T-helper 17 cell (primary cell): ENCODE results near the gene SYNE3. TPM values are rescaled to one million over a fixed set of nuclear protein-coding genes. Genes with fewer than 3 reads are reported as not detected.
A peak's percentile ranks its signal among the peaks of the same experiment; 100 is the strongest.

Experiments used
- ATAC-seq: fragments of 150-1000 bp; cut with Tn5 transposase; 2 replicates; pipeline ENCODE4 v1.10.0; 2021; ENCODE audit warnings: mild to moderate bottlenecking, moderate library complexity
- DNase-seq, 3 donors: peaks; one replicate each; pipeline versions ENCODE4 v3.0.0 to v3.0.0-alpha.2; 2020 to 2021
- H3K9me3 ChIP-seq: one replicate; pipeline ENCODE4 v1.7.0; 2013; ENCODE audit warnings: low read length, mild to moderate bottlenecking; ENCODE audit not compliant: control insufficient read depth, poor library complexity, severe bottlenecking
- H3K27ac Mint-ChIP-seq: one replicate; pipeline ENCODE4 v1.8.0; 2022; ENCODE audit warnings: mild to moderate bottlenecking, moderate library complexity, mixed read lengths
- H3K27me3 Mint-ChIP-seq: one replicate; pipeline ENCODE4 v1.8.0; 2022; ENCODE audit warnings: mixed read lengths
- H3K36me3 Mint-ChIP-seq: one replicate; pipeline ENCODE4 v1.8.0; 2022; ENCODE audit warnings: low read depth, mixed read lengths
- H3K4me1 Mint-ChIP-seq: one replicate; pipeline ENCODE4 v1.8.0; 2022; ENCODE audit warnings: mild to moderate bottlenecking, mixed read lengths
- H3K4me3 Mint-ChIP-seq: one replicate; pipeline ENCODE4 v1.8.0; 2022; ENCODE audit warnings: mild to moderate bottlenecking, moderate library complexity, mixed read lengths
- total RNA-seq, 4 donors: library from RNA in 2 of 4; stranded (reverse) in 2 of 4; gene quantifications; one replicate each; pipeline ENCODE4 v1.2.3 and lab custom pipeline; 2022 to 2026

SYNE3 gene
- total RNA-seq, 2 donors from 2014 or later: 59.6 to 64.8 TPM

DNA sequence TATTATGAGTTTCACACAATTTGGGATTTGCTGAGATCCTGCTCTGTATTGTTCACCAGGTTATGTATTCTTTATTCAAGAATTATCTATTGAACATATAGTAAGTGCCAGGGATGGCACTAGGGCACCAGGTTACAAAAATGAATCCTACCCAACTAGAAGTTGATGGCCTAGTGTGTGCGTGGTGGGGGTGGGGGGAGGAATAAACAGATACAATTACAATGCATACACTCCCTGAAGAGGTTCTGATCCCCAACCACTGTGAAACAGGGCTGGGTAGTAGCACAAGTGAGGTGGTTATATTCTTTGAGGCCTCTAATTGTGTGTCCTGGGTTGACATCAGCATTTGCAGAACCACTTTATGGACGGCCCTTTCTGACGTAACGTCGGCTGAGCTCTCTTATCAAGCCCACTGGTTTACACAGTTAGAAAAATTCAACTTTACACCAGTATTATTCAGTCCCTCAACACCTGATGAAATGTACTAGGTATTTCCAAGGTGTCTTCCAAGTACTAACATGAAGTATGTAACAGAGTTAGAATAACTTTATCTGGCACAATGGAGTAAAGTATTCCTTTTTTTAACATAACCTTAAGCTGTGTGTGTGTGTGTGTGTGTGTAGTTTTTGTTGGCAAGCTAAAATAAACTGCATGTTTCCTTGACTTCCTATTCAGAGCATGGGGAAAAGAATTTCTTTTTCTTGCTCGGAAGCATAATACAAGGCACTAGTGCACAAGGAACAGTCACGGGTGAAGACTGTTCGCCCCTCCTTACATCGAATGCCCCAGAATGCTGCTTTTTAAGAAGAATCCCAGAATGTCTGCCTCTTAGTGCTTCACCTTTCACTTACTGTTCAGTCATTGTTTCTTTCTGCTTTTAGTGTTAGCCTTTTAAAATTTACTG is 10.3 kb upstream of the SYNE3 start:
- H3K9me3 ChIP-seq: no peaks in the 10 kb centered on the region
- H3K4me3 Mint-ChIP-seq: no peak overlapping the region
- no peak for ATAC-seq

DNA sequence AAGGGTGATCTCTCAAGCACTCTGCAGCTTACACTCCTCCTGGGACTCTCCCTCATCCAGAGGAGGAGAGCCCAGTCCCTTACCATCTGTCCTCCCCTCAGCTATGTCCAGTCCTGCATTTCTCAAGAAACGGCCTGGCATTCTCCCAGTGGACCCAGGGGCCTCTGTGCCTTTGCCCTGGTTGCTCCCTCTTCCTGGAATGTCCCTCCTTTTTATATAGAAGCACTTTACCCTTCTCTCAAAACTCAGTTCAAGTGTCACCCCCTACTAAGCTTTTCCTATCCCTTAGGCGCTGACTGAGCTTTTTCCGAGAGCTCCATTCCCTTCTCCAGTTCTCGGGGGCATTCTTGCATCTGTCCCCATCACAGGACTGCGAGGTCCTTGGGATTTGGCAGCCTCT is 9.5 kb upstream of the SYNE3 start:
- no peaks in the 10 kb centered on the region for H3K27me3 Mint-ChIP-seq
- DNase-seq (no peak), ATAC-seq (no peak)
- H3K36me3 Mint-ChIP-seq: no peaks in the 10 kb centered on the region
- H3K27ac Mint-ChIP-seq: peak overlapping the region; percentile 16
- H3K9me3 ChIP-seq: no peaks in the 10 kb centered on the region
- peak overlapping the region; percentile 55 for H3K4me3 Mint-ChIP-seq
- H3K4me1 Mint-ChIP-seq: peaks cover 54% of the 10 kb centered on the region

More for the DNA sequence above, 10.3 kb upstream of the SYNE3 start:
- Mint-ChIP-seq H3K27ac (peak overlapping the region; percentile 76), H3K36me3 (no peaks in the 10 kb centered on the region), H3K27me3 (no peaks in the 10 kb centered on the region), H3K4me1 (peaks cover 54% of the 10 kb centered on the region)
- DNase-seq: no peak

DNA sequence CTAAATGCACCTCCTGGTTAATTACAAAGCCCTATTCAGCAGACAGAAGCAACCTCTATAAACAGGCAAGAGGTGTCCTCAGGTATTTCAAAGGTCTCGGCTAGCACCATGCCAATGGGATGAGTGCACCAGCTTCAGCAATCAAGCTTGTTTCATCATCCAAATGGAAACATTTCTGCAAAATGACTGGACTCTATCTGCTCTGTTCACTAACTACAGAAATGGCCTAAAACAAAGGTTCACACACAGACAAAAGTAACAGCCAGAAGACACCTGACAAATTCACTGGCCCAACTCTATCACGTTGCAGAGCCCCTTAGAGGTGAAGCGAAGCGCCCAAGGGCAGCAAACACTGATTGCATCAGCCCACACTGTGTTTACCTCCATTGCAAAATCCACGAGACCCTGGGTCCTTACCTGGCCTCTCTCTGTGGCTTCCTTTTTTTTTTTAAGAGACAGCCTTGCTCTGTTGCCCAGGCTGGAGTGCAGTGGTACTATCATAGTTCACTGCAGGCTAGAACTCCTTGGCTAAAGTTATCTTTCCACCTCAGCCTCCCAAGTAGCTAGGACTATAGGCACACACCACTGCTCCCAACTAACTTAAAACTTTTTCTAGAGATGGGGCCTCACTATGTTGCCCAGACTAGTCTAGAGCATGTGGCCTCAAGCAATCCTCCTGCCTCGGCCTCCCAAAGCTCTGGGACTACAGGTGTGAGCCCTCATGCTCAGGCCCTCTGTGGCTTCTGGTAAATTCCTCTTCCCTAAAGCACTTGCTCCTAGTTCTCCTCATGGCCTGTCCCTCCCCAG is 8.5 kb upstream of the SYNE3 start:
- no peak for DNase-seq
- H3K27ac Mint-ChIP-seq: peak overlapping the region; percentile 96
- H3K4me3 Mint-ChIP-seq: no peak overlapping the region
- no peak for ATAC-seq
- no peaks in the 10 kb centered on the region for H3K36me3 Mint-ChIP-seq
- no peaks in the 10 kb centered on the region for H3K27me3 Mint-ChIP-seq
- no peaks in the 10 kb centered on the region for H3K9me3 ChIP-seq
- peaks cover 53% of the 10 kb centered on the region for H3K4me1 Mint-ChIP-seq

DNA sequence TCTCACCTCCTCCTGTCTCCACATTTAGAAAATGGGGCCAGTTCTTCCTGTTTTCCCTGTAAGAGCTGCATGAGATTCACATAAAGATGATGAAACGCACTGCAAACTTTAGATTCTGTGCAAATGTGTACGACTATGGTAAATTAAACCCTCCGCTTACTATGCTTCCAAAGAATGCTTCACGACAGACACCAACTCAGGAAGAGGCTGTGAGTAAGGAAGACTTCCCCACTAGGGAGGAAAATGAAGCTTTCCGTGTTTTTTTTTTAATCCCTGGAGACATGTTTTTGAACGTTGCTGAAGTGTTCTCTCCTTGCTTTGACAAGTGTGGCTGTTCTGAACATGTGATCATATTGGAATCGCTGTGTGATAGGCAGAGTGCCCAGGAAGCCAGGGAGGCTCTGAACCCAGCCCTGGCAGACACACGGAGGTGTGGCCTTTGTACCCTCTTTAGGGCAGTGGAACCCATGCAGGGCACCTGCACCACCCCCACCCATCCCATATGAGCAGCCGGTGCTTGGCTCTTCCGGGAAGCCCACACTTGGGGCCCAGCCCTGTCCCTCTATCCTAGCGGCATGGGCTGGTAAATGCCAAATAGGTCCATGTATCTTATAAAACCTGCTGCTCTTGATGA is 7.5 kb upstream of the SYNE3 start:
- H3K9me3 ChIP-seq: no peaks in the 10 kb centered on the region
- Mint-ChIP-seq H3K27ac (peak overlapping the region; percentile 96), H3K36me3 (no peaks in the 10 kb centered on the region), H3K4me1 (peaks cover 62% of the 10 kb centered on the region), H3K27me3 (no peaks in the 10 kb centered on the region), H3K4me3 (peak overlapping the region; percentile 90)
- ATAC-seq: peak; percentile 67
- DNase-seq: peak in 1 of 3 donors; percentile 21

DNA sequence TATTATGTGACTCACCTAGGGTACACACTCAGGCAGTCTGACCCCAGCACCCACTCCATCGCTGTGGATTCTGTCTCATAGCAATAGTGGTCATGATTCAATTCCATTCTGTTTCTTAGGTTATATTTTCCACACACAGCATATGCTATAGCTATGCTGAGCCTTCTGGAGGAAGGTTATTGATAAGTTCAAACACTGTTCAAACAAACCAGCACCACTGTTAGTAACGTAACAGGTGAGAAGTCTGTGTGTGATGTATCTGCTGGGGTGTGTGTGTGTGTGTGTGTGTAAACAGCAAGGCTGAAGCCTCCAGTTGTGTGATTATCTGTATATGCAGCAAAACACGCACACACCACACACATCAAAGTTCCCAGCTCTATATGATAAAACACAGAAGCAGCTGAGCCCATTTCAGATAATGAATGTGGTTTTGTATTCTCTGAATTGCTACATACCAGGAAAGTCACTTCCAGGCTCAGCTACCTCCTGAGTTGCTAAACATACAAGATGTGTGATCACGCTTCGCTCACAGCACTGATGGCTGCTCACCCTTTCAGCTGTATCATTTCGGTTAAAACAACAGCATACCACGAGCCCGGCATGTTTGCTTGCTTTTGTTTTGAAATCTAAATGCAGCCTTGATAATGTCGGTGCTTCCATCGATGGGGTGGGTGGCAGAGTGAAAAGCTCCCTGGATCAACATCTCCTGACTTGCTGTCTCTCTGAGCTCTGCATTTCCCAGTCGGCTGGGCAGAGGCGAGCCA is 6.8 kb upstream of the SYNE3 start:
- H3K9me3 ChIP-seq: no peaks in the 10 kb centered on the region
- Mint-ChIP-seq H3K4me3 (peak overlapping the region; percentile 90), H3K27me3 (no peaks in the 10 kb centered on the region), H3K4me1 (peaks cover 69% of the 10 kb centered on the region), H3K36me3 (no peaks in the 10 kb centered on the region), H3K27ac (peak overlapping the region; percentile 96)
- DNase-seq: no peak
- ATAC-seq: peak; percentile 41

DNA sequence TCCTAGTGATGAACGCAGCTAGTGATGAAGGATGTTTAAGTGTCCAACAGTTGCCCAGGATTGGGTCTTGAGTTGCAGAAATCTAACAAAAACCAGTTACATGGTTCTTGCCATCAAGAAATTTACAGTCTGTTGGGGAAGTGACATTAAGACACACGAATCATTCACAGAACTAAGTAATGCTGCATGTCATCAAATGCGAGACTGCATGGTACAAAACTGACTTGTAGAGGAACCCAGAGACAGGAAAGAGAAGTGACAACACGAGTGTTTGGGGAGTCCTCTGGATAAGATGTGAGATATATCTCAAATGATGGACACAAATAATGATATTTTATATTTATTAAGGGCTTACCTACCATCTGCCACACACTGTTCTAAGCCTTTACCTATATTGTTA is 6.1 kb upstream of the SYNE3 start:
- peak overlapping the region; percentile 96 for H3K27ac Mint-ChIP-seq
- peaks cover 75% of the 10 kb centered on the region for H3K4me1 Mint-ChIP-seq
- H3K27me3 Mint-ChIP-seq: no peaks in the 10 kb centered on the region
- DNase-seq: no peak
- peak overlapping the region; percentile 90 for H3K4me3 Mint-ChIP-seq
- no peak for ATAC-seq
- H3K9me3 ChIP-seq: no peaks in the 10 kb centered on the region
- no peaks in the 10 kb centered on the region for H3K36me3 Mint-ChIP-seq

DNA sequence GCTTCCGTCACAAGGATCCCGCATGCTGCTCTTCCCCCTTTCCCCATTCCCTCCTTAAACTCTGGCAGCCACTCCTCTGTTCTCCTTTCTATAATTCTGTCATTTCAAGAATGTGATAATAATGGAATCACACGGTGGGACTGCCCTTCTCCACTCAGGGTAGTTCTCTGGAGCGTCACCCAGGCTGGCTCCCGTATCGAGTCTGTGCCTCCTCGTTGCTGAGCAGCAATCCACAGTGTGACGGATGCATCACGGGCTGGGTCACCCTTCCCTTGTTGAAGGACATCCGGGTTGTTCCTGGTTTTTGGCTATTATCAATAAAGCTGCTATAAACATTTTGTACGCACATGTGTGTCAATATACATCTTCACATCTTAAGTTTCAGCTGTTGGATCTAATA is 5.7 kb upstream of the SYNE3 start:
- no peaks in the 10 kb centered on the region for H3K27me3 Mint-ChIP-seq
- no peak for ATAC-seq
- H3K4me1 Mint-ChIP-seq: peaks cover 75% of the 10 kb centered on the region
- peak overlapping the region; percentile 96 for H3K27ac Mint-ChIP-seq
- no peaks in the 10 kb centered on the region for H3K36me3 Mint-ChIP-seq
- DNase-seq: no peak
- peak overlapping the region; percentile 90 for H3K4me3 Mint-ChIP-seq
- no peaks in the 10 kb centered on the region for H3K9me3 ChIP-seq

DNA sequence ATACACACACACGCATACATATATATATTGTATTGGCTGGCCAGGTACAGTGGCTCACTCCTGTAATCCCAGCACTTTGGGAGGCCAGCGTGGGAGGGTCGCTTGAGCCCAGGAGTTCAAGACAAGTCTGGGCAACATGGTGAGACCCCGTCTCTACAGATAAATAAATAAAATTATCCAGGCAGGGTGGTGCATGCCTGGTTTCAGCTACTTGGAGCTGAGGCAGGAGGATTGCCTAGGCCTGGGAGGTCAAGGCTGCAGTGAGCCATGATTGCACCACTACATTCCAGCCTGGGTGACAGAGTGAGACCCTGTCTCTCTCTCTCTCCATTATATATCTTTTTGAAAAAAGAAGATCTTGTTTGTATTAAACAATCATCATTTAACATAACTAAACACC is 4.6 kb upstream of the SYNE3 start:
- H3K4me1 Mint-ChIP-seq: peaks cover 74% of the 10 kb centered on the region

DNA sequence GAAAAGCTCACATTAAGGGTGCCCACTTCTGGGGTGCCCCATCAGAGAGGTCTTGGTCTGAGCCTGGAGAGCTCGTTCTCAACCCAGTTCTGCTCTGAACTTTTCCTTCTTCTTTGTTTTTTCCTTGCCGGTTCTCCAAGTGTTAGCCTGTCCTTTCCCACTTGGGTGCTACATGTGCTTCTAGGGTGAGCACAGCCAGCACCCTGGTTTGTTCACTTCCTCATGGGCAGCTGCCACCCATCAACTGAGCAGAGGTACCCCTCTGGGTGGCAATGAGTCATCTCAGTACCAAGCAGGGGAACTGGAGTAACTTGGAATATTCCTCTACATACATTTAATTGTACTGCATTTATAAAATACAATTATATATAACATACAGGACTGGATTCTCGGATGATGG is 3.9 kb upstream of the SYNE3 start:
- H3K36me3 Mint-ChIP-seq: no peaks in the 10 kb centered on the region
- no peaks in the 10 kb centered on the region for H3K27me3 Mint-ChIP-seq
- DNase-seq (no peak), ATAC-seq (no peak)
- H3K9me3 ChIP-seq: no peaks in the 10 kb centered on the region
- peak overlapping the region; percentile 82 for H3K4me3 Mint-ChIP-seq
- peak overlapping the region; percentile 96 for H3K27ac Mint-ChIP-seq
- peaks cover 68% of the 10 kb centered on the region for H3K4me1 Mint-ChIP-seq

More for the DNA sequence above, 4.6 kb upstream of the SYNE3 start:
- DNase-seq (no peak), ATAC-seq (no peak)
- Mint-ChIP-seq H3K27me3 (no peaks in the 10 kb centered on the region), H3K27ac (peak overlapping the region; percentile 96), H3K36me3 (no peaks in the 10 kb centered on the region), H3K4me3 (no peak overlapping the region)
- no peaks in the 10 kb centered on the region for H3K9me3 ChIP-seq

DNA sequence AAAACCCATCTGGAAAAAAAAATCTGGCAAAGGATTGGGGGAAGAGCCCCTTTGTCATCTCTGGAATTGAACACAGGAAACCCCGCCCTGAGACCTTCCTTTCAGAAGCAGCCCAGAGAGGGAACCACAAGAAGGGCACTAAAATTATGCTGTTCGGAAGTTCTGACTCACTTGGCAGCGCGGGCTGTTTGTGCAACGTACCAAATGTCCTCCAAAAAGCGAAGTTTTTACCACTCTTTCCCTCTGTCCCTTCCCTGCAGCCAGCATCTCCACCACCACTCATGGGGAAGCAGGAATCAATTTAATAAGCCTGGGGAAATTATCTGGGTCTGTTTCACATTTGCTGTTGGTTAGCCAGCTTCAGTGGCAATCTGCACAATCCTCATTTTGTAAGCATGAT is 3.2 kb upstream of the SYNE3 start:
- H3K4me3 Mint-ChIP-seq: peak overlapping the region; percentile 82
- peak in 2 of 3 donors; percentile 30 to 55 for DNase-seq
- peak; percentile 25 for ATAC-seq
- peak overlapping the region; percentile 96 for H3K27ac Mint-ChIP-seq
- H3K27me3 Mint-ChIP-seq: no peaks in the 10 kb centered on the region
- H3K4me1 Mint-ChIP-seq: peaks cover 66% of the 10 kb centered on the region
- H3K36me3 Mint-ChIP-seq: no peaks in the 10 kb centered on the region
- no peaks in the 10 kb centered on the region for H3K9me3 ChIP-seq

DNA sequence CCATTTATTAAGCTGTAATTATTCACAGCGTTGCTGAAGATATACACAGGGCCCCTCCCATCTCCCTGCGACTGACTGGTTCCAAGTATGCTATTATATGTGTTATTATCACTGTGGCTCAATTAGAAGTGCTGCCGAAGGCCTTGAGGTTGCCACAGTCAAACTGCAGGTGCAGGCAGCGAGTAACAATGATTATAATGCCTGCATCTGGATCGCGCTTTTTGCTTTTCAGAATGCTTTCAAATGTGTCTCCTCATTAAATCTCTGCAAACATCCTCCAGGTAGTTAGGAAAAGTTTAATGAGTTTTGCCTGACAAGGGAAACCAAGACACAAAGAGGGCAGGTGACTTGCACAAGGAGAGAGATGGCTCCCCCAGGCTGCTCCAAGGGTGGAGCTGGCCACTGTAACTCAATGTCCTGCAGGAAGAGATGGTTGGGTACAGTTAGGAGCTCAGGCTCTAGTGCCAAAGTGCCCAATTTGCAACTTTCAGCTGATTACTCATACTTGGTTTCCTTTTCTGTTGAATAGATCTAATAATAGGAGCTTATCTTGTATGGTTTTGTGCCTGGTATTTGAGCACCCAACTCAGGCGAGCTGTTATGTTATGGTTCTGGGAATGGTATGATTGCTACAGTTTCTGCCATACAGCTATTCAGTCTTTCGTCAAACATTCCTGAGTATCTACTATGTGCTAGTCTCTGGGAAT is 1.7 kb upstream of the SYNE3 start:
- DNase-seq: no peak
- Mint-ChIP-seq H3K27ac (peak overlapping the region; percentile 96), H3K36me3 (no peaks in the 10 kb centered on the region), H3K27me3 (no peaks in the 10 kb centered on the region), H3K4me3 (peak overlapping the region; percentile 86), H3K4me1 (peaks cover 57% of the 10 kb centered on the region)
- H3K9me3 ChIP-seq: no peaks in the 10 kb centered on the region
- ATAC-seq: no peak
